HG03442 (cell line): ENCODE measurements around the gene PLCG2.

ENCODE experiments used
- ATAC-seq: cut with Tn5 transposase; IDR thresholded peaks from one replicate; pipeline ENCODE4 v1.9.1; 2021; ENCODE audit warnings: mild to moderate bottlenecking, moderate library complexity; ENCODE audit not compliant: unreplicated experiment

Gene PLCG2

DNA sequence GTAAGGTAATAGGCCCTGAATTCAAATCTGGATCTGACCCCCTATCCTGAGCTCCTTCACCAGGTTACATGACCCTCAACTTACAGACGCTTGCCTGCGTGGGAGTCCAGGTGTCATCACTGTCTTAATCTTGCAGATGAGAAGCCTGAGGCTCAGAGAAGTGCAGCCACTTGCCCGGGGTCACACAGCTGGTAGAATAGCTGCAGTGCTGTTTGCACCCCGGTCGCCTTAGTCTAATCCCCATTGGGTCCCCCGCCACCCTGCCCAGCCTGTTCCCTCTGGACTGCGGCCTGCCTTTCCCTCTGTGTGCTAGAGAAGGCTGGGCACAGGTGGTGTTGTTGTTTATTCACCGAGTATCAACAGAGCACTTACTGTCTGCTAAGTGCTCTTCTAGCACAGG lies 125.2 kb downstream of the PLCG2 start:
- ATAC-seq, result no peak

GRCh38 chr16:81905277-81905676 lies 126.2 kb downstream of the PLCG2 start:
- no peak for ATAC-seq

- ATAC-seq, result no peak
These were observed 128.6 kb downstream of the PLCG2 start for GRCh38 chr16:81907681-81908080.

- ATAC-seq, result no peak
These were observed 129.6 kb downstream of the PLCG2 start for GRCh38 chr16:81908466-81909262.

GRCh38 chr16:81910366-81910885 lies 131.3 kb downstream of the PLCG2 start:
- ATAC-seq, result no peak

DNA sequence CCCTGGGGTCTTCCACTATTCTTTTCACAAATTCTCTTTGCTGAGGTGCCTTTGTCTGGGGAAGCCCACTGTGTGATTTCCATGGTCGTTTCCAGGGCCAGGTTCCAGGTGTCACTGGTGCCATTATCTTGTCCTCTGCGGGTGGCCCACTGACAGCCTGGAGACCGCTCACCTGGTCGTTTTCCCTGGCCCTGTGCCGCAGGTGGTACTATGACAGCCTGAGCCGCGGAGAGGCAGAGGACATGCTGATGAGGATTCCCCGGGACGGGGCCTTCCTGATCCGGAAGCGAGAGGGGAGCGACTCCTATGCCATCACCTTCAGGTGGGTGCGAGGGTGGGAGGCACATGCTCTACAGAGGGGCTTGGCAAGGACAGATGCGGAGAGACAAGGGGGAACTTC lies 133.3 kb downstream of the PLCG2 start:
- ATAC-seq, result no peak

DNA sequence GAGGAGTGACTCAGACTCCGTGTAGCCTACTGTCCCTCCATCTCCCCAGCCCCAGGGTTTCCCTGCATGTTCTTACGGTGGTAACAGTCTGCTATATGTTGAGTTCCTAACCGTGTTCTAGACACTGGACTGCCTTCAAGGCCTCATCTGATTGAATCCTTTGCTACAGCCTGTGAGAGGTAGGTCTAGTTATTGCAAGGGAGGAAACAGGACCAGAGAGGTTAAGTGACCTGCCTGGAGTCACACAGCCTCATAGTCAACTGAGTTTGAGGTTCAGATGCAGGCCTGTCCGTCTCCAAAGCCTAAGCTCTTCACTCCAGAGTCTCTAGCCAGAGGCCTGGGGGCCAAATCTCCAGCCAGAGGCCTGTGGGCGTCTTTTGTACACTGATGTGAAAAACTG lies 134.1 kb downstream of the PLCG2 start:
- no peak for ATAC-seq

GRCh38 chr16:81917375-81917774 lies 138.3 kb downstream of the PLCG2 start:
- ATAC-seq, result no peak

DNA sequence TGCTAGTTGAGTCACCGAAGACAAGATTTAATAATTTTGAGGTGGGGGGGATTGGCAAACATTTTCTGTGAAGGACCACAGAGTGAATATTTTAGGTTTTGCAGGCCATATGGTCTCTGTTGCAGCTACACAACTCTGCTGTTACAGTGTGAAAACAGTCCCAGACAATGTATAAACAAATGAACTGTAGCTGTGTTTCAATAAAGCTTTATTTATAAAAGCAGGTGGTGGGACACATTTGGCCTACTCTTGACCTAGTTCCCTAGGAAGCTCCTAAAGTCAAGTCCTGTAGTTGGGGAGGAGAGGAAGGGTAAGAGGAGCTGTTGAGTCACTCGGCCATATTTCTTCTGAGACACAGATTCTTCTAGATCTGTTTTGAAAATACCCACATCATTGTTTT lies 139.8 kb downstream of the PLCG2 start:
- ATAC-seq, result no peak

- no peak for ATAC-seq
These were observed 141.4 kb downstream of the PLCG2 start for GRCh38 chr16:81920498-81920897.

DNA sequence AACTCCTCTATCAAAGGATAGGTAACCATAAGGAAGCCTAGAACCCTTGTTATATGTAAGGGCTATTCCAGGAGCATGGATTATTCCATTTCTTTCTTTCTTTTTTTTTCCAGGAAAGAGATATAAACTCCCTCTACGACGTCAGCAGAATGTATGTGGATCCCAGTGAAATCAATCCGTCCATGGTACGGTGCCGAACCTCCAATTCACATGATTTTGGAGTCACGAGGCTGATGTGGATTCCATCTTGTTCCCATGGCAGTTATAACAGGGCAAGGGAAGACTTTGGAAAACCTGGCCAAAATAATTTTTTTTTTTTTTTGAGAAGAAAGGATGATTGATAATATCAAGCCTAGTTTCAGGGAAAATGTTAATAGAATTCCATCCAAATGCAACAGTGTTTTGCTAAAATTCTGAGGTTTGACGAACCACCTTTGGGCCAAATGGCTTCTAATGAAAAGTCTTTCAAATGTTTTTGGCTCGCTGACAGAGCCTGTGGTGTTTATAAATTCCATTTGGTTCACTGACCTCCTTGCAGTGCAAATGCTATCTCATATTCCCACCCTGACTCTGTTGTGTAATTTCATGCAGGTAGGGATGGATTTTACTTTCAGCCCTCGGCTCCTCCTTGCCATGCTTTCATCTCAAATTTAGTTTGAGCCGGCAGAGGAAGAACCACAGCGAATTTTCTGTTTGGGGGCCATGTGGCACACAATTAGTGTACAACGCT lies 142.2 kb downstream of the PLCG2 start:
- ATAC-seq, result no peak

DNA sequence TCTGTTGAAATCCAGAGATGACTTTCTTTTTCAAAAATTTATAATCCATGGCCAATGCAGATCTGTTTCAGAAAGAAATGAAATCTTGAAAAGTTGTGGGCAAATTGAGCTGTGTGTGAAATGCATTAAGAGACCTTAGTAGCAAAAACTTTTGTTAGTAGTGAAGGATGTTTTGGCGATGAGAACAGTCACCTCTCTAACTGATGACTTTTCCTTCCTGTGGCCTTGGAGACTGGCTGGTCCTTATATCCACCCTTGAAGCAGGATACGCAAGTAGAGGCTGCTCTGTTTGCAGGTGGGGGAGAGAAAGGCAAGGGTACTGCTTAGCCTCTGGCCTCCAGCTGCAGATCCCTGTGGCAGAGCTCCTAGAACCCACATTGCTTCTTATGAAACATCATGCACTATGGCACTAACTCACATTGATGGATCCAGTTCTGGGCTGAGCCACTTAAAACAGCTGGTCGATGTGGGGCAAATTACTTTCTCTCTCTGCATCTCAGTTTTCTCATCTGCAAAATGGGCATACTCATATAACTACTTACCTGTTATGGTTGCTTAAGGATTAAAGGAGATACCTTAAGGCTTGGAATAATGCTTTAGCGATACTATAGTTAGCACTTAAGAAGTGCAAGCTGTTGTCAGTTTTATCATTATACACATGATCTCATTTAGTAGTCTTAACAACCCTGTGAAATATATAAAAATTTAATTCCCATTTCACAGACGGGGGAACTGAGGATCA lies 142.9 kb downstream of the PLCG2 start:
- ATAC-seq, result no peak

GRCh38 chr16:81923296-81923695 lies 144.2 kb downstream of the PLCG2 start:
- no peak for ATAC-seq

- ATAC-seq, result no peak
These were observed 145.9 kb downstream of the PLCG2 start for GRCh38 chr16:81925016-81925415.

DNA sequence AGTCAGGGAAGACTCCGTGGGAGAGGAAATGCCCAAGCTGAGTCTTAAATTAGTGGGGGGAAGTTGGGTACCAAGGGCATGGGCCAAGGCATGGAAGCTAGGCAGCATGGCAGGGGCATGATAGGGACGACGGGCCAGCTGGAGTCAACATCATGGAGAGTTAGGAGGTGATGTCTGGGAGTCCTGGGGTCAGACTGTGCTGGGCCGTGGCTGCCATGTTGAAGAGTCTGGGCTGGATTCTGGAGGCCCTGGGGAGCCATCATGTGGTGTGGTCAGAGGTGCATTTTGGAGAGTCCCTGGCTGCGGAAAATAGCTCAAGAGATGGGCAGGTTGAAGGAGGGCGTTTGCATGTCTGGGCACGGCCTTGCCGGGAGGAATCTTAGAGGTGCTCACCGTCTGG lies 146.9 kb downstream of the PLCG2 start:
- no peak for ATAC-seq

- ATAC-seq, result no peak
These were observed 148.6 kb downstream of the PLCG2 start for GRCh38 chr16:81927561-81928185.

- ATAC-seq, result no peak
These were observed 149.3 kb downstream of the PLCG2 start for GRCh38 chr16:81928271-81928918.

DNA sequence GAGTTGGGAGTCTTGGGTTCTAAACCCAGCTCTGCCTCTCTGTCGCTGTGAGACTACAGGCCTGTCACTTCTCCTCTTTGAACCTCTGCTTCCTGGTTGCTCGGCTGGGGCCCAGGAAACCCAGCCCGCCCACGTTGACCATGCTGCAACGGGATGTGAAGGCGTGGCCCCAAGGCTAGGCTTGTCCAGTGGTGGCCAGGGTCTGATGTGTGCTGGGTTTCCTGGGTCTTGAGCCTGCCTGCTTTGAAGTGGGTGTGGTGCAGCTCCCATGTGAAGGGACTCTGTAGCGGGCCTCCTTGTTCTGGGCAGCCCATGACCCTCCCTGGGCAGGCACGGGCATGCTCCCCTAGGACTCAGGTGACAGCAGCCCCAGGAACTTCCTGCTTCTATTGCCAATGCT lies 149.9 kb downstream of the PLCG2 start:
- ATAC-seq, result no peak

GRCh38 chr16:81929841-81930240 lies 150.8 kb downstream of the PLCG2 start:
- no peak for ATAC-seq

GRCh38 chr16:81931927-81932326 lies 152.8 kb downstream of the PLCG2 start:
- no peak for ATAC-seq

GRCh38 chr16:81932668-81933067 lies 153.6 kb downstream of the PLCG2 start:
- no peak for ATAC-seq
